NCI-H345 (cell line): ENCODE measurements around the gene SUSD3.

Experiments
- DNase-seq: peaks from one replicate; lab custom pipeline; 2025; lab: John Stamatoyannopoulos, UW

The SUSD3 gene

GRCh38 chr9:93030642-93031628 is 27.6 kb upstream of the SUSD3 start:
- DNase-seq, result no peak

GRCh38 chr9:93031629-93032430 is 26.7 kb upstream of the SUSD3 start:
- no peak for DNase-seq

GRCh38 chr9:93032545-93032944 is 26.0 kb upstream of the SUSD3 start:
- no peak for DNase-seq

- no peak for DNase-seq
Observed at GRCh38 chr9:93033531-93033930, 25.0 kb upstream of the SUSD3 start.

- no peak for DNase-seq
Observed at GRCh38 chr9:93035106-93035660, 23.3 kb upstream of the SUSD3 start.

GRCh38 chr9:93035821-93036351 is 22.6 kb upstream of the SUSD3 start:
- DNase-seq, result no peak

- no peak for DNase-seq
Observed at GRCh38 chr9:93036887-93037475, 21.5 kb upstream of the SUSD3 start.

- DNase-seq, result no peak
Observed at GRCh38 chr9:93037476-93037971, 21.0 kb upstream of the SUSD3 start.

GRCh38 chr9:93038918-93039317 is 19.6 kb upstream of the SUSD3 start:
- DNase-seq, result no peak

GRCh38 chr9:93039456-93039855 is 19.0 kb upstream of the SUSD3 start:
- no peak for DNase-seq

GRCh38 chr9:93039976-93040375 is 18.5 kb upstream of the SUSD3 start:
- no peak for DNase-seq

GRCh38 chr9:93040409-93040808 is 18.1 kb upstream of the SUSD3 start:
- DNase-seq, result no peak

- DNase-seq, result no peak
Observed at GRCh38 chr9:93041108-93041802, 17.2 kb upstream of the SUSD3 start.

GRCh38 chr9:93043122-93043521 is 15.4 kb upstream of the SUSD3 start:
- DNase-seq, result no peak

GRCh38 chr9:93045521-93045920 is 13.0 kb upstream of the SUSD3 start:
- DNase-seq, result no peak

- no peak for DNase-seq
Observed at GRCh38 chr9:93048566-93049448, 9.7 kb upstream of the SUSD3 start.

- no peak for DNase-seq
Observed at GRCh38 chr9:93049491-93049890, 9.0 kb upstream of the SUSD3 start.

GRCh38 chr9:93050231-93050630 is 8.3 kb upstream of the SUSD3 start:
- no peak for DNase-seq

- no peak for DNase-seq
Observed at GRCh38 chr9:93051680-93052089, 6.8 kb upstream of the SUSD3 start.
